ENCODE data around the gene SOX4.

DNA sequence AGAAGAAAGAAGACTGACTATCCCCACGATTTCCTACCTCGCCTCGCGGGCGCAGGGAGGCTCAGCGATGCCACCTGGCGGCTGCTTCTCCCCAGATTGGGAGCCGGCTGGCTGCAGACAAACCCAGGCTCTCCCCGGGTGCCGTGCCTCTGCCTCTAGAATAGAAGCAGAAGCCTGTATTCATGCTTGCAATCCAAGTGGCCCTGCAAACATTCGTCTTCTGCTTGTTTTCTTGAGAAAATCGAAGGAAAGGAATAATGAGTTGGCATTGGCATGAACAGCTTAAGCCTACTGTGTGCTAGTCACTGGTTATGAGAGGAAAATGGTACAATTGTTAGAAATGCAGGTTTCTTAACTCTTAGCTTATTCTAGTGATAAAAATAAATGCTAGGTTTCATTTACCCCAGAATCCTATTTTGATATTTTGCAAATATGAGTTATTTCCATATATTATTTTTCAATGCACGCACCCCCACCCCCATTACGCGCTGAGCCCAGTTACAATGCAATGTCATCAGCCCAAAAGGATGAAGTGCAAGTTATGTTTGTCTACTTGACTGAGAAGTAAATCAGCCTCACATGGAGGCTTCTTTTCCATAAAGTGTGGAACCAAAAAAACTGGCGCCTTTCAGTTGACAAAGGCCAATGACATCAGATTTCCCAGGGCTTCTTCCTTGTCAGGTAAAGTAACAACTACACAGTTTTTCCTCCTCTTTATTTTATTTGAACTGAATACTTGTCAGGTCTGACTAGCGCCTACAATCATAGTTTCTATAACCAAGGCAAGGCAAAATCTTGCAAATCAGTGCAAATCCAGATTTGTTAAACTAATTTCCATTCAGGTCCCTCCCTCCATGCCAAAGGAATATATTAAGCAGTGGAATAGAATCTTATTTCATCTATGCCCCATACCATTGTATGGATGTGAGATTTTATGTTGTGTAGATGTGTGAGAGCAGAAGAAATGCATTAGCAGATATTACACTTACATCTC is 3.9 kb upstream of the SOX4 start:
- TF ChIP-seq, protein P1, sequence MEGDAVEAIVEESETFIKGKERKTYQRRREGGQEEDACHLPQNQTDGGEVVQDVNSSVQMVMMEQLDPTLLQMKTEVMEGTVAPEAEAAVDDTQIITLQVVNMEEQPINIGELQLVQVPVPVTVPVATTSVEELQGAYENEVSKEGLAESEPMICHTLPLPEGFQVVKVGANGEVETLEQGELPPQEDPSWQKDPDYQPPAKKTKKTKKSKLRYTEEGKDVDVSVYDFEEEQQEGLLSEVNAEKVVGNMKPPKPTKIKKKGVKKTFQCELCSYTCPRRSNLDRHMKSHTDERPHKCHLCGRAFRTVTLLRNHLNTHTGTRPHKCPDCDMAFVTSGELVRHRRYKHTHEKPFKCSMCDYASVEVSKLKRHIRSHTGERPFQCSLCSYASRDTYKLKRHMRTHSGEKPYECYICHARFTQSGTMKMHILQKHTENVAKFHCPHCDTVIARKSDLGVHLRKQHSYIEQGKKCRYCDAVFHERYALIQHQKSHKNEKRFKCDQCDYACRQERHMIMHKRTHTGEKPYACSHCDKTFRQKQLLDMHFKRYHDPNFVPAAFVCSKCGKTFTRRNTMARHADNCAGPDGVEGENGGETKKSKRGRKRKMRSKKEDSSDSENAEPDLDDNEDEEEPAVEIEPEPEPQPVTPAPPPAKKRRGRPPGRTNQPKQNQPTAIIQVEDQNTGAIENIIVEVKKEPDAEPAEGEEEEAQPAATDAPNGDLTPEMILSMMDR (IDR thresholded peaks at IDR 0.05) = peak in 1 of 3 donors; percentile 43
- no peak for TF ChIP-seq POLR2A (IDR thresholded peaks at IDR 0.05)

Measured in lower leg skin (tissue), 3 donors.